Peyer's patch (tissue), 4 donors: ENCODE data around the gene RBM17. TPM values are rescaled to one million over a fixed set of nuclear protein-coding genes. Genes with fewer than 3 reads are reported as not detected.

Experiments
- DNase-seq, 3 donors: peaks; one replicate each; pipeline ENCODE4 v3.0.0-alpha.2; 2017 to 2019
- H3K27ac ChIP-seq, 4 donors: fragments of 200-600 bp; sonication (generic); one replicate each; pipeline ENCODE4 v1.5.1; 2016 to 2019
- H3K27me3 ChIP-seq, 2 donors: fragments of 200-600 bp; sonication (generic); one replicate each; pipeline ENCODE4 v1.5.1; 2019
- H3K36me3 ChIP-seq, 3 donors: fragments of 200-600 bp; sonication (generic); one replicate each; pipeline ENCODE4 v1.5.1; 2016 to 2019
- H3K4me1 ChIP-seq, 4 donors: fragments of 200-600 bp; sonication (generic); one replicate each; pipeline ENCODE4 v1.5.1; 2016 to 2019
- H3K4me3 ChIP-seq, 4 donors: fragments of 200-600 bp; sonication (generic); 1 replicate in 3 of 4; 2 replicates in 1 of 4; pipeline ENCODE4 v1.5.1; 2016 to 2019; ENCODE audit warnings: mild to moderate bottlenecking in 1 of 4
- H3K9me3 ChIP-seq, 4 donors: fragments of 200-600 bp; sonication (generic); one replicate each; pipeline ENCODE4 v1.5.1; 2016 to 2019; ENCODE audit warnings: mild to moderate bottlenecking in 1 of 4
- POLR2A ChIP-seq, 2 donors: fragments of 450-650 bp; IDR thresholded peaks; one replicate each; pipeline ENCODE4 v1.5.1; 2017; ENCODE audit warnings: antibody characterized with exemption in 2 of 2, mild to moderate bottlenecking in 2 of 2, moderate library complexity in 2 of 2
- total RNA-seq, 4 donors: library from RNA; depleted of rRNA; stranded (reverse); fragments of >200 nt; gene quantifications; one replicate each; pipeline ENCODE4 v1.1.0, GENCODE V29; 2016
- TF ChIP-seq, protein P1 (sequence below), 6 experiments: fragments of 450-650 bp in 4 of 6; fragments of 200-600 bp in 2 of 6; sonication (generic) in 1 of 6; IDR thresholded peaks; one replicate each; pipeline ENCODE4 v1.5.1; 2017 to 2019; ENCODE audit warnings: antibody characterized with exemption in 6 of 6, mild to moderate bottlenecking in 3 of 6, moderate library complexity in 1 of 6

The RBM17 gene
- total RNA-seq, 4 donors from 2014 or later = 66.4 to 166 (median 101) TPM

DNA sequence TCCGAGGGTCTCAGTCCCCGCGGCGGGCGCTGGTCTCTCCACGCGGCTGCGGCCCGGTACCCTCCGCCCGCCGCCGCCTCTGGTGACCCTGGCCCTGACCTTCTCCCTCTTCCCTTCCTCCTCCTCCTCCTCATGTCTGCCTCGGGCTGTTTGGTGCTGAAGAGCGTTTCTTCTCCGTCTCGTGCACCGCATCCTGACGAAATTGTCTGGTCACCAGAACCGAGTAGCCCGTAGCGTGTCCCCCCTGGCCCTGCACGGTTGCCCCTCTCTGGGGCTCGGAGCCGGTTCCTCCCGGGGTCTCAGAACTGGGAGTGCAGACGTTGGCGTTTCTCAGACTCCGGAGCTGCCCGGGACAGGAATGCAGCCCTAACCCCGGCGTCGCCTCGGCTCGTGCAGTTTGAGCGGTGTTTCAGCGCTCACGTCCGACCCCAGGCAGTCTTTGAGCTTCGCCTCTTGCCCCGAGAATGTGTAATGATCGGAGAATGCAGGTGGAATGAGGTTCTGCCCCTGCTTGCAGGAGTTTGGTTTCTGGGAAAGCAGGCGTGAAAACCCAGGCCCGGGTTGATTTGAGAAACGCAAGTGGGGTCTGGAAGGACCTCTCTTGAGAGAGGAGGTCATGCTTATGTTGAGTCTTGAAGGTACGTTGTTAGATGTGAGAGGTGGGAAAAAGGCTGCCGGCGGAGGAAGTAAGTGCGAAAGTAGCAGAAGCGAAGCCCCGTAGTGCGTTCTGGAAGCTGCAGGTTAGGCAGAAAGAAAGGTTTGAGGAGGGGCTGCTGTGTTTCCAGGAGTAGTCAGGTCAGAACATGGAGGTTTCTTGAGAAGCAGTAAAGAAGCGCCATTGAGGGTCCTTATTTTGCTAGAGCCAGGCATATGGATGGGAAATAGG lies 743 bp downstream of the RBM17 start:
- H3K4me1 ChIP-seq = peaks cover 0 to 25% (median 20%) of the 10 kb centered on the region in 4 donors
- no peaks in the 10 kb centered on the region for H3K36me3 ChIP-seq
- H3K4me3 ChIP-seq = peak overlapping the region; percentile 94 to 99 (median 98)
- no peaks in the 10 kb centered on the region for H3K9me3 ChIP-seq
- DNase-seq = peak in 1 of 3 donors; percentile 61
- peak overlapping the region; percentile 89 to 95 (median 92) for H3K27ac ChIP-seq
- TF ChIP-seq, protein P1, sequence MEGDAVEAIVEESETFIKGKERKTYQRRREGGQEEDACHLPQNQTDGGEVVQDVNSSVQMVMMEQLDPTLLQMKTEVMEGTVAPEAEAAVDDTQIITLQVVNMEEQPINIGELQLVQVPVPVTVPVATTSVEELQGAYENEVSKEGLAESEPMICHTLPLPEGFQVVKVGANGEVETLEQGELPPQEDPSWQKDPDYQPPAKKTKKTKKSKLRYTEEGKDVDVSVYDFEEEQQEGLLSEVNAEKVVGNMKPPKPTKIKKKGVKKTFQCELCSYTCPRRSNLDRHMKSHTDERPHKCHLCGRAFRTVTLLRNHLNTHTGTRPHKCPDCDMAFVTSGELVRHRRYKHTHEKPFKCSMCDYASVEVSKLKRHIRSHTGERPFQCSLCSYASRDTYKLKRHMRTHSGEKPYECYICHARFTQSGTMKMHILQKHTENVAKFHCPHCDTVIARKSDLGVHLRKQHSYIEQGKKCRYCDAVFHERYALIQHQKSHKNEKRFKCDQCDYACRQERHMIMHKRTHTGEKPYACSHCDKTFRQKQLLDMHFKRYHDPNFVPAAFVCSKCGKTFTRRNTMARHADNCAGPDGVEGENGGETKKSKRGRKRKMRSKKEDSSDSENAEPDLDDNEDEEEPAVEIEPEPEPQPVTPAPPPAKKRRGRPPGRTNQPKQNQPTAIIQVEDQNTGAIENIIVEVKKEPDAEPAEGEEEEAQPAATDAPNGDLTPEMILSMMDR (IDR thresholded peaks at IDR 0.05) = no peak
- TF ChIP-seq POLR2A (IDR thresholded peaks at IDR 0.05) = no peak
- no peaks in the 10 kb centered on the region for H3K27me3 ChIP-seq

GRCh38 chr10:6091630-6092029 lies 2.8 kb downstream of the RBM17 start:
- Histone ChIP-seq H3K27me3 (no peaks in the 10 kb centered on the region), H3K4me3 (no peak overlapping the region), H3K27ac (no peak overlapping the region), H3K36me3 (no peaks in the 10 kb centered on the region), H3K4me1 (peaks cover 0 to 33% (median 15%) of the 10 kb centered on the region in 4 donors), H3K9me3 (no peaks in the 10 kb centered on the region)
- DNase-seq = no peak
- TF ChIP-seq POLR2A (IDR thresholded peaks at IDR 0.05) = no peak
- TF ChIP-seq, protein P1 (IDR thresholded peaks at IDR 0.05) = no peak

- Histone ChIP-seq H3K27me3 (no peaks in the 10 kb centered on the region), H3K36me3 (peaks cover 0 to 10% (median 0%) of the 10 kb centered on the region in 3 donors), H3K4me3 (no peak overlapping the region), H3K27ac (no peak overlapping the region), H3K4me1 (peaks cover 0 to 33% (median 14%) of the 10 kb centered on the region in 4 donors), H3K9me3 (no peaks in the 10 kb centered on the region)
- no peak for TF ChIP-seq POLR2A (IDR thresholded peaks at IDR 0.05)
- TF ChIP-seq, protein P1 (IDR thresholded peaks at IDR 0.05) = no peak
- DNase-seq = no peak
These were observed 3.9 kb downstream of the RBM17 start for GRCh38 chr10:6092731-6093130.

- DNase-seq = no peak
- no peak overlapping the region for H3K27ac ChIP-seq
These were observed 7.2 kb downstream of the RBM17 start for GRCh38 chr10:6095810-6096570.

GRCh38 chr10:6097063-6097462 lies 8.2 kb downstream of the RBM17 start:
- Histone ChIP-seq H3K9me3 (no peaks in the 10 kb centered on the region), H3K4me3 (no peak overlapping the region), H3K27me3 (no peaks in the 10 kb centered on the region), H3K4me1 (peaks cover 0 to 8% (median 0%) of the 10 kb centered on the region in 4 donors), H3K27ac (no peak overlapping the region), H3K36me3 (peaks cover 0 to 30% (median 0%) of the 10 kb centered on the region in 3 donors)
- no peak for TF ChIP-seq POLR2A (IDR thresholded peaks at IDR 0.05)
- TF ChIP-seq, protein P1 (IDR thresholded peaks at IDR 0.05) = no peak
- no peak for DNase-seq

More at GRCh38 chr10:6095810-6096570, 7.2 kb downstream of the RBM17 start:
- H3K27me3 ChIP-seq = no peaks in the 10 kb centered on the region
- H3K36me3 ChIP-seq = peaks cover 0 to 24% (median 0%) of the 10 kb centered on the region in 3 donors
- H3K4me1 ChIP-seq = peaks cover 0 to 17% (median 6%) of the 10 kb centered on the region in 4 donors
- H3K4me3 ChIP-seq = no peak overlapping the region
- H3K9me3 ChIP-seq = no peaks in the 10 kb centered on the region
- TF ChIP-seq POLR2A (IDR thresholded peaks at IDR 0.05) = no peak
- TF ChIP-seq, protein P1 (IDR thresholded peaks at IDR 0.05) = no peak
